ENCODE measurements around the gene CHFR. TPM values are rescaled to one million over a fixed set of nuclear protein-coding genes. Genes with fewer than 3 reads are reported as not detected.
"Not testable (repeated sequence)": the region's sequence is repeated elsewhere in the genome, so short reads cannot be mapped to it uniquely, and the experiment has no call there.

The CHFR gene
- total RNA-seq, 1 donor from 2014 or later = 90.7 TPM

GRCh38 chr12:132858718-132859266 lies 28.6 kb downstream of the CHFR start:
- no peak for DNase-seq
- TF ChIP-seq CTCF (IDR thresholded peaks at IDR 0.05; ENCODE audit: partially characterized antibody, unreplicated experiment) = no peak
- peaks cover 6% of the 10 kb centered on the region for H3K36me3 Mint-ChIP-seq (ENCODE audit: unreplicated experiment)
- H3K9me3 Mint-ChIP-seq (ENCODE audit: unreplicated experiment) = peaks cover 2% of the 10 kb centered on the region
- H3K4me3 Mint-ChIP-seq (ENCODE audit: unreplicated experiment) = no peak overlapping the region
- no peak overlapping the region for H3K27ac Mint-ChIP-seq (ENCODE audit: unreplicated experiment)
- H3K4me1 Mint-ChIP-seq (ENCODE audit: low read depth, unreplicated experiment) = no peaks in the 10 kb centered on the region
- H3K27me3 Mint-ChIP-seq (ENCODE audit: unreplicated experiment) = peaks cover 6% of the 10 kb centered on the region

GRCh38 chr12:132857019-132857418 lies 30.4 kb downstream of the CHFR start:
- H3K9me3 Mint-ChIP-seq (ENCODE audit: unreplicated experiment); H3K4me1 Mint-ChIP-seq (ENCODE audit: low read depth, unreplicated experiment); DNase-seq; H3K27ac Mint-ChIP-seq (ENCODE audit: unreplicated experiment); H3K4me3 Mint-ChIP-seq (ENCODE audit: unreplicated experiment); H3K27me3 Mint-ChIP-seq (ENCODE audit: unreplicated experiment); H3K36me3 Mint-ChIP-seq (ENCODE audit: unreplicated experiment): not testable (repeated sequence)

GRCh38 chr12:132856581-132856980 lies 30.8 kb downstream of the CHFR start:
- Mint-ChIP-seq H3K27ac (ENCODE audit: unreplicated experiment) (no peak overlapping the region), H3K4me1 (ENCODE audit: low read depth, unreplicated experiment) (no peaks in the 10 kb centered on the region), H3K4me3 (ENCODE audit: unreplicated experiment) (no peak overlapping the region), H3K9me3 (ENCODE audit: unreplicated experiment) (peaks cover 2% of the 10 kb centered on the region), H3K36me3 (ENCODE audit: unreplicated experiment) (peaks cover 6% of the 10 kb centered on the region), H3K27me3 (ENCODE audit: unreplicated experiment) (peaks cover 6% of the 10 kb centered on the region)
- no peak for DNase-seq
- no peak for TF ChIP-seq CTCF (IDR thresholded peaks at IDR 0.05; ENCODE audit: partially characterized antibody, unreplicated experiment)

- H3K27ac Mint-ChIP-seq (ENCODE audit: unreplicated experiment); H3K4me3 Mint-ChIP-seq (ENCODE audit: unreplicated experiment); H3K4me1 Mint-ChIP-seq (ENCODE audit: low read depth, unreplicated experiment); H3K9me3 Mint-ChIP-seq (ENCODE audit: unreplicated experiment); DNase-seq; H3K36me3 Mint-ChIP-seq (ENCODE audit: unreplicated experiment); H3K27me3 Mint-ChIP-seq (ENCODE audit: unreplicated experiment): not testable (repeated sequence)
Measured at GRCh38 chr12:132855211-132855610, 32.2 kb downstream of the CHFR start.

- H3K27me3 Mint-ChIP-seq (ENCODE audit: unreplicated experiment) = peaks cover 3% of the 10 kb centered on the region
- TF ChIP-seq CTCF (IDR thresholded peaks at IDR 0.05; ENCODE audit: partially characterized antibody, unreplicated experiment) = no peak
- DNase-seq = no peak
- no peak overlapping the region for H3K27ac Mint-ChIP-seq (ENCODE audit: unreplicated experiment)
- no peak overlapping the region for H3K4me3 Mint-ChIP-seq (ENCODE audit: unreplicated experiment)
- H3K9me3 Mint-ChIP-seq (ENCODE audit: unreplicated experiment) = peaks cover 2% of the 10 kb centered on the region
- peaks cover 6% of the 10 kb centered on the region for H3K36me3 Mint-ChIP-seq (ENCODE audit: unreplicated experiment)
- no peaks in the 10 kb centered on the region for H3K4me1 Mint-ChIP-seq (ENCODE audit: low read depth, unreplicated experiment)
Measured at GRCh38 chr12:132853285-132854092, 33.9 kb downstream of the CHFR start.

- Mint-ChIP-seq H3K27ac (ENCODE audit: unreplicated experiment) (no peak overlapping the region), H3K4me1 (ENCODE audit: low read depth, unreplicated experiment) (no peaks in the 10 kb centered on the region), H3K36me3 (ENCODE audit: unreplicated experiment) (peaks cover 6% of the 10 kb centered on the region), H3K27me3 (ENCODE audit: unreplicated experiment) (peaks cover 3% of the 10 kb centered on the region), H3K4me3 (ENCODE audit: unreplicated experiment) (no peak overlapping the region), H3K9me3 (ENCODE audit: unreplicated experiment) (peaks cover 2% of the 10 kb centered on the region)
- DNase-seq = no peak
- no peak for TF ChIP-seq CTCF (IDR thresholded peaks at IDR 0.05; ENCODE audit: partially characterized antibody, unreplicated experiment)
Measured at GRCh38 chr12:132852496-132852895, 34.9 kb downstream of the CHFR start.
